Measurements from ENCODE around the gene ALCAM.

Gene ALCAM

GRCh38 chr3:105512061-105512460, 145.4 kb downstream of the ALCAM start:
- no peak for DNase-seq (ENCODE audit: low read depth)
- TF ChIP-seq CTCF (conservative IDR thresholded peaks at IDR 0.05; ENCODE audit: low read depth, low read length) = no peak
- no peak overlapping the region for H3K4me3 ChIP-seq (ENCODE audit: low read length)

- no peak for TF ChIP-seq CTCF (conservative IDR thresholded peaks at IDR 0.05; ENCODE audit: low read depth, low read length)
- DNase-seq (ENCODE audit: low read depth) = no peak
- H3K4me3 ChIP-seq (ENCODE audit: low read length) = no peak overlapping the region
Observed at GRCh38 chr3:105513042-105513441, 146.3 kb downstream of the ALCAM start.

- H3K4me3 ChIP-seq (ENCODE audit: low read length) = no peak overlapping the region
- DNase-seq (ENCODE audit: low read depth) = no peak
- TF ChIP-seq CTCF (conservative IDR thresholded peaks at IDR 0.05; ENCODE audit: low read depth, low read length) = no peak
Observed at GRCh38 chr3:105513886-105514285, 147.2 kb downstream of the ALCAM start.

GRCh38 chr3:105515372-105515771, 148.7 kb downstream of the ALCAM start:
- DNase-seq (ENCODE audit: low read depth) = no peak
- TF ChIP-seq CTCF (conservative IDR thresholded peaks at IDR 0.05; ENCODE audit: low read depth, low read length) = no peak
- H3K4me3 ChIP-seq (ENCODE audit: low read length) = no peak overlapping the region

- TF ChIP-seq CTCF (conservative IDR thresholded peaks at IDR 0.05; ENCODE audit: low read depth, low read length) = peak; percentile 20
- DNase-seq (ENCODE audit: low read depth) = no peak
- no peak overlapping the region for H3K4me3 ChIP-seq (ENCODE audit: low read length)
Observed at GRCh38 chr3:105516972-105517371, 150.3 kb downstream of the ALCAM start.

GRCh38 chr3:105518203-105518602, 151.5 kb downstream of the ALCAM start:
- H3K4me3 ChIP-seq (ENCODE audit: low read length) = no peak overlapping the region
- no peak for DNase-seq (ENCODE audit: low read depth)
- peak; percentile 22 for TF ChIP-seq CTCF (conservative IDR thresholded peaks at IDR 0.05; ENCODE audit: low read depth, low read length)

- H3K4me3 ChIP-seq (ENCODE audit: low read length) = no peak overlapping the region
- no peak for DNase-seq (ENCODE audit: low read depth)
- peak; percentile 50 for TF ChIP-seq CTCF (conservative IDR thresholded peaks at IDR 0.05; ENCODE audit: low read depth, low read length)
Observed at GRCh38 chr3:105518806-105519418, 152.2 kb downstream of the ALCAM start.

Data from retinal pigment epithelial cell (primary cell).